Caco-2 (cell line): Measurements from ENCODE around the gene RIOK2. TPM values are rescaled to one million over a fixed set of nuclear protein-coding genes. Genes with fewer than 3 reads are reported as not detected.
"Not testable (repeated sequence)": the region's sequence is repeated elsewhere in the genome, so short reads cannot be mapped to it uniquely, and the experiment has no call there.

Experiments used
- BruUV-seq: library from RNA; stranded (reverse); fragments of 400-500 nt; replicated peaks from 2 replicates; lab custom pipeline; 2021; lab: Mats Ljungman, UMichigan
- CTCF ChIA-PET: fragments of 300-600 bp; sonication (Branson Sonifier 250); formaldehyde crosslinking; loops from one replicate; lab custom pipeline; 2022; ENCODE audit warnings: antibody characterized with exemption; lab: Charles Lee
- POLR2A ChIA-PET: fragments of 300-600 bp; sonication (Branson Sonifier 250); formaldehyde crosslinking; loops from one replicate; lab custom pipeline; 2022; ENCODE audit warnings: antibody characterized with exemption; lab: Charles Lee
- DNase-seq, 2 experiments: peaks; one replicate each; pipeline versions ENCODE4 v3.0.0 to v3.0.0-alpha.2; 2020 to 2022
- H3K27me3 ChIP-seq: replicated peaks from 2 replicates; pipeline ENCODE4 v1.6.0; 2011; ENCODE audit warnings: low read length; ENCODE audit not compliant: control insufficient read depth, insufficient read depth
- H3K36me3 ChIP-seq: 2 replicates; pipeline ENCODE4 v1.5.1; 2011; ENCODE audit warnings: low read length; ENCODE audit not compliant: control insufficient read depth, insufficient read depth
- H3K4me1 ChIP-seq: fragments of 250-450 bp; sonication (Bioruptor Pico); 2 replicates; pipeline ENCODE4 v1.5.1; 2020; ENCODE audit warnings: mild to moderate bottlenecking
- H3K4me3 ChIP-seq: 2 replicates; pipeline ENCODE4 v1.5.1; 2011; ENCODE audit warnings: low read depth, mild to moderate bottlenecking, control low read depth, low read length
- H3K9me3 ChIP-seq: fragments of 250-450 bp; sonication (Bioruptor Pico); 2 replicates; pipeline ENCODE4 v1.5.1; 2020; ENCODE audit warnings: mild to moderate bottlenecking, moderate library complexity
- H3K27ac Mint-ChIP-seq: one replicate; pipeline ENCODE4 v1.8.0; 2022; ENCODE audit warnings: mixed read lengths; ENCODE audit not compliant: unreplicated experiment
- H3K27me3 Mint-ChIP-seq: one replicate; pipeline ENCODE4 v1.8.0; 2022; ENCODE audit warnings: mixed read lengths; ENCODE audit not compliant: insufficient read depth, unreplicated experiment
- H3K36me3 Mint-ChIP-seq: one replicate; pipeline ENCODE4 v1.8.0; 2022; ENCODE audit warnings: mild to moderate bottlenecking, mixed read lengths; ENCODE audit not compliant: insufficient read depth, unreplicated experiment
- H3K4me1 Mint-ChIP-seq: one replicate; pipeline ENCODE4 v1.8.0; 2022; ENCODE audit warnings: low read depth, mixed read lengths; ENCODE audit not compliant: unreplicated experiment
- H3K4me3 Mint-ChIP-seq: one replicate; pipeline ENCODE4 v1.8.0; 2022; ENCODE audit warnings: mild to moderate bottlenecking, moderate library complexity, mixed read lengths; ENCODE audit not compliant: unreplicated experiment
- H3K9me3 Mint-ChIP-seq: one replicate; pipeline ENCODE4 v1.8.0; 2022; ENCODE audit warnings: mixed read lengths; ENCODE audit not compliant: unreplicated experiment
- CTCF ChIP-seq, 2 experiments: fragments of 200-600 bp in 1 of 2; IDR thresholded peaks; 1 replicate in 1 of 2; 2 replicates in 1 of 2; pipeline versions ENCODE4 v1.5.1 to v1.8.0; 2011 to 2022; ENCODE audit warnings: antibody characterized with exemption in 1 of 2, control low read depth in 1 of 2, inconsistent platforms in 1 of 2, low read depth in 1 of 2, low read length in 1 of 2, mild to moderate bottlenecking in 1 of 2, moderate library complexity in 1 of 2; ENCODE audit not compliant: insufficient read depth in 1 of 2, severe bottlenecking in 1 of 2, unreplicated experiment in 1 of 2
- intact Hi-C: fragments of 100-400 bp; cut with micrococcal nuclease; formaldehyde crosslinking; loops from one replicate; pipeline ENCODE4 v1.10.0; 2022; ENCODE audit not compliant: unreplicated experiment
- total RNA-seq: library from RNA; stranded (reverse); gene quantifications from 2 replicates; pipeline ENCODE4 v1.2.3, GENCODE V29; 2022

RIOK2 gene
- total RNA-seq, 1 experiment from 2014 or later, result 36.3 TPM

- no peaks in the 10 kb centered on the region for H3K36me3 ChIP-seq
- ChIA-PET CTCF (no interaction called here), POLR2A (no interaction called here)
- H3K4me3 Mint-ChIP-seq, result peak overlapping the region; percentile 74
- BruUV-seq, result TSS peak; percentile 77
- intact Hi-C loops, result loop anchor here (1.0 to 5.0 kb wide), 3 partner anchors 40 to 1745 kb away; partner anchors contain the start of genes CHD1 and RGMB
- no peaks in the 10 kb centered on the region for H3K27me3 ChIP-seq
- no peaks in the 10 kb centered on the region for H3K9me3 Mint-ChIP-seq
- peak overlapping the region; percentile 98 for H3K27ac Mint-ChIP-seq
- DNase-seq, result no peak
- no peak for TF ChIP-seq CTCF (IDR thresholded peaks at IDR 0.05; ENCODE audit: insufficient read depth in 1 of 2, low read depth in 1 of 2, low read length in 1 of 2, severe bottlenecking in 1 of 2, unreplicated experiment in 1 of 2)
- H3K27me3 Mint-ChIP-seq, result no peaks in the 10 kb centered on the region
- H3K36me3 Mint-ChIP-seq, result peaks cover 11% of the 10 kb centered on the region
- H3K9me3 ChIP-seq, result no peaks in the 10 kb centered on the region
- 0 out of 2 replicates have a peak, but pooled peaks cover 13% of the 10 kb centered on the region for H3K4me1 ChIP-seq
- peaks cover 25% of the 10 kb centered on the region for H3K4me1 Mint-ChIP-seq
- peak overlapping the region; percentile 87 for H3K4me3 ChIP-seq
Measured at GRCh38 chr5:97183930-97184213, 825 bp upstream of the RIOK2 start.

GRCh38 chr5:97182571-97183099, 412 bp downstream of the RIOK2 start:
- Mint-ChIP-seq H3K9me3 (no peaks in the 10 kb centered on the region), H3K27ac (peak overlapping the region; percentile 98), H3K4me3 (peak overlapping the region; percentile 74), H3K36me3 (peaks cover 23% of the 10 kb centered on the region), H3K27me3 (no peaks in the 10 kb centered on the region), H3K4me1 (peaks cover 25% of the 10 kb centered on the region)
- CTCF ChIA-PET, result no interaction called here
- TF ChIP-seq CTCF (IDR thresholded peaks at IDR 0.05; ENCODE audit: insufficient read depth in 1 of 2, low read depth in 1 of 2, low read length in 1 of 2, severe bottlenecking in 1 of 2, unreplicated experiment in 1 of 2), result no peak
- H3K4me1 ChIP-seq, result 0 out of 2 replicates have a peak, but pooled peaks cover 13% of the 10 kb centered on the region
- H3K27me3 ChIP-seq, result no peaks in the 10 kb centered on the region
- TSS peak; percentile 85 for BruUV-seq
- H3K36me3 ChIP-seq, result peaks cover 5% of the 10 kb centered on the region
- no peak for DNase-seq
- no peaks in the 10 kb centered on the region for H3K9me3 ChIP-seq
- POLR2A ChIA-PET, result no interaction called here
- H3K4me3 ChIP-seq, result peak overlapping the region; percentile 87
- intact Hi-C loops, result loop anchor here (1.0 to 5.0 kb wide), 3 partner anchors 42 to 1747 kb away; partner anchors contain the start of genes CHD1 and RGMB

- peak overlapping the region; percentile 87 for H3K4me3 ChIP-seq
- H3K4me1 ChIP-seq, result 0 out of 2 replicates have a peak, but pooled peaks cover 13% of the 10 kb centered on the region
- Mint-ChIP-seq H3K4me1 (peaks cover 25% of the 10 kb centered on the region), H3K36me3 (peaks cover 30% of the 10 kb centered on the region), H3K27ac (peak overlapping the region; percentile 98), H3K4me3 (peak overlapping the region; percentile 74), H3K27me3 (no peaks in the 10 kb centered on the region), H3K9me3 (no peaks in the 10 kb centered on the region)
- CTCF ChIA-PET, result no interaction called here
- H3K9me3 ChIP-seq, result no peaks in the 10 kb centered on the region
- intact Hi-C loops, result loop anchor here (5.0 kb wide), 1 partner anchor 1590 kb away; the partner anchor contains the start of gene RGMB
- no peak for DNase-seq
- POLR2A ChIA-PET, result no interaction called here
- TF ChIP-seq CTCF (IDR thresholded peaks at IDR 0.05; ENCODE audit: insufficient read depth in 1 of 2, low read depth in 1 of 2, low read length in 1 of 2, severe bottlenecking in 1 of 2, unreplicated experiment in 1 of 2), result no peak
- H3K27me3 ChIP-seq, result no peaks in the 10 kb centered on the region
- H3K36me3 ChIP-seq, result peaks cover 7% of the 10 kb centered on the region
- no TSS peak for BruUV-seq
Measured at GRCh38 chr5:97181856-97182545, 1.0 kb downstream of the RIOK2 start.

GRCh38 chr5:97179457-97179856, 3.6 kb downstream of the RIOK2 start:
- POLR2A ChIA-PET, intact Hi-C loops, H3K27ac Mint-ChIP-seq, H3K27me3 ChIP-seq, DNase-seq, H3K9me3 ChIP-seq, H3K4me3 ChIP-seq, H3K9me3 Mint-ChIP-seq, BruUV-seq, H3K4me1 ChIP-seq, H3K36me3 ChIP-seq, H3K4me3 Mint-ChIP-seq, H3K27me3 Mint-ChIP-seq: not testable (repeated sequence)
- CTCF ChIA-PET, result interaction anchor here (0.6 kb wide), 1 partner anchor 29 kb away, joined by 3 read pairs; no protein-coding TSS in a partner anchor
- H3K4me1 Mint-ChIP-seq, result peaks cover 17% of the 10 kb centered on the region
- H3K36me3 Mint-ChIP-seq, result peaks cover 50% of the 10 kb centered on the region
